ENCODE results near the gene MAN1A1.

DNA sequence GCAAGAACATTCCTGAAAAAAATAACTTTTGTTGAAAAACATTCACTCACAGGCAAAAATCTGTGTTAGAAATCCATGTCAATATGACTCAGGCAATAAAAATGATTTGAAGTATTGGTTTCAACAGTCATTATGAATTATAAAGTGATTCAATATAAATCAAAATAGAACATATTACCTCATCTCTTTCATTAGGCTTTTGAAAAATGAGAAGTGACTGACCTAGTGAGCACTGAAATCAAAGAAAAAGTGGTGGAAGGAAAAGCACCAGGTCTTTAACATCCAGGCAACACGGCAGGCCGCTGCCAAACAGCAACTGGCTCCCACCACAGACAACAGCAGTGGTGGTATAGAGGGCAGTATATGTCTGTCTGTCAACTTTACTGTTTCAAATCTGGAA is 68.9 kb downstream of the MAN1A1 start:
- TF ChIP-seq POLR2A (IDR thresholded peaks at IDR 0.05) (no peak), POLR2AphosphoS5 (IDR thresholded peaks at IDR 0.05) (no peak)
- TF ChIP-seq, protein P1, sequence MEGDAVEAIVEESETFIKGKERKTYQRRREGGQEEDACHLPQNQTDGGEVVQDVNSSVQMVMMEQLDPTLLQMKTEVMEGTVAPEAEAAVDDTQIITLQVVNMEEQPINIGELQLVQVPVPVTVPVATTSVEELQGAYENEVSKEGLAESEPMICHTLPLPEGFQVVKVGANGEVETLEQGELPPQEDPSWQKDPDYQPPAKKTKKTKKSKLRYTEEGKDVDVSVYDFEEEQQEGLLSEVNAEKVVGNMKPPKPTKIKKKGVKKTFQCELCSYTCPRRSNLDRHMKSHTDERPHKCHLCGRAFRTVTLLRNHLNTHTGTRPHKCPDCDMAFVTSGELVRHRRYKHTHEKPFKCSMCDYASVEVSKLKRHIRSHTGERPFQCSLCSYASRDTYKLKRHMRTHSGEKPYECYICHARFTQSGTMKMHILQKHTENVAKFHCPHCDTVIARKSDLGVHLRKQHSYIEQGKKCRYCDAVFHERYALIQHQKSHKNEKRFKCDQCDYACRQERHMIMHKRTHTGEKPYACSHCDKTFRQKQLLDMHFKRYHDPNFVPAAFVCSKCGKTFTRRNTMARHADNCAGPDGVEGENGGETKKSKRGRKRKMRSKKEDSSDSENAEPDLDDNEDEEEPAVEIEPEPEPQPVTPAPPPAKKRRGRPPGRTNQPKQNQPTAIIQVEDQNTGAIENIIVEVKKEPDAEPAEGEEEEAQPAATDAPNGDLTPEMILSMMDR (IDR thresholded peaks at IDR 0.05), result no peak

Measured in prostate gland (tissue), 2 donors.